ENCODE data around the gene SLC5A11.

GRCh38 chr16:24863582-24864437, 18.0 kb downstream of the SLC5A11 start:
- TF ChIP-seq CTCF (IDR thresholded peaks at IDR 0.05; ENCODE audit: poor library complexity): no peak
- no peak for TF ChIP-seq EZH2 (IDR thresholded peaks at IDR 0.05; ENCODE audit: borderline replicate concordance)

Measured in hepatocyte (in vitro differentiated cells).